Effector memory CD4-positive, alpha-beta T cell (primary cell): ENCODE results near the gene CEP164.

Experiments
- DNase-seq, 3 donors: peaks; one replicate each; pipeline ENCODE4 v3.0.0-alpha.2; 2020
- H3K27ac ChIP-seq: 2 replicates; pipeline ENCODE4 v1.7.0; 2013; ENCODE audit warnings: mild to moderate bottlenecking, low read length, moderate library complexity; ENCODE audit not compliant: insufficient read depth, poor library complexity, severe bottlenecking
- H3K27me3 ChIP-seq: replicated peaks from 2 replicates; pipeline ENCODE4 v1.7.0; 2013; ENCODE audit warnings: mild to moderate bottlenecking, low read length; ENCODE audit not compliant: insufficient read depth, control insufficient read depth, poor library complexity, severe bottlenecking
- H3K36me3 ChIP-seq: 2 replicates; pipeline ENCODE4 v1.7.0; 2013; ENCODE audit warnings: mild to moderate bottlenecking, low read length, moderate library complexity; ENCODE audit not compliant: control insufficient read depth, insufficient read depth
- H3K4me1 ChIP-seq: 2 replicates; pipeline ENCODE4 v1.7.0; 2013; ENCODE audit warnings: low read length, mild to moderate bottlenecking; ENCODE audit not compliant: control insufficient read depth, insufficient read depth, poor library complexity, severe bottlenecking
- H3K4me3 ChIP-seq: 2 replicates; pipeline ENCODE4 v1.7.0; 2013; ENCODE audit warnings: low read length, low read depth, mild to moderate bottlenecking; ENCODE audit not compliant: insufficient read depth, poor library complexity, severe bottlenecking
- H3K9me3 ChIP-seq: 2 replicates; pipeline ENCODE4 v1.7.0; 2013; ENCODE audit warnings: mild to moderate bottlenecking, low read length, moderate library complexity; ENCODE audit not compliant: control insufficient read depth

CEP164 gene

DNA sequence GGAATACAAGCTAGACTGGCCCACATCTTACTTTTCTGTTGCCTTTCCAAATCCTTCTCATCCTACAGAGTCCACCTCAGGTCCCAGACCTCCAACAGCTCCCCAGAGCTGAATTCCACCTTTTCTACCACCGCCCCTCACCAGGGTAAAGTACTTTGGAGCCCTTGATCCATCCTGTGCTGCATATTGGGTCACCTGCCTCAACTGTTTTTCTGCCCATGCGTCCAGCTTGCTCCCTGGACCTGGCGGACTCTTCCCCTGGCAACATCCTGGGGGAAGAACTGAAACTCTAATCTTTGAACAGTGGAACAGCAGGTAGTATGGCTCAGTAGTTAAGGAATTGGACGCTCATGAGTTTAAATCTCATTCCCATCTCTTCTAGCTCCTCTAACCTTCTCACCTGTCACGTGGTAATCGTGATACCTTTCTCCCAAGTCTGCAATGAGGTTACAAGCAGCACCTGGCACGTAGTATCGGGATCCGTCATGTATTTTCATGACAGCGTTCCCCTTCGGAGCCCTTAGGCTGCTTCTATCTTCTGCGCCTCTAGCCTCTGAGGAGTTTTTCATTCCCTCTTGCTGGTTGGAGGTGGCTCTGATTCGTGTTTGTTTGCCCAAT lies 98.1 kb downstream of the CEP164 start:
- no peak for DNase-seq
- H3K4me3 ChIP-seq = no peak overlapping the region
- H3K27ac ChIP-seq = no peak overlapping the region
- no peaks in the 10 kb centered on the region for H3K36me3 ChIP-seq
- no peaks in the 10 kb centered on the region for H3K9me3 ChIP-seq
- peaks cover 5% of the 10 kb centered on the region for H3K4me1 ChIP-seq
- no peaks in the 10 kb centered on the region for H3K27me3 ChIP-seq

- no peaks in the 10 kb centered on the region for H3K36me3 ChIP-seq
- no peaks in the 10 kb centered on the region for H3K27me3 ChIP-seq
- no peak overlapping the region for H3K27ac ChIP-seq
- DNase-seq = peak; percentile 27 to 49 (median 31)
- H3K4me3 ChIP-seq = peak overlapping the region; percentile 8
- peaks cover 5% of the 10 kb centered on the region for H3K4me1 ChIP-seq
- no peaks in the 10 kb centered on the region for H3K9me3 ChIP-seq
Measured at GRCh38 chr11:117426297-117426685, 98.6 kb downstream of the CEP164 start.

DNA sequence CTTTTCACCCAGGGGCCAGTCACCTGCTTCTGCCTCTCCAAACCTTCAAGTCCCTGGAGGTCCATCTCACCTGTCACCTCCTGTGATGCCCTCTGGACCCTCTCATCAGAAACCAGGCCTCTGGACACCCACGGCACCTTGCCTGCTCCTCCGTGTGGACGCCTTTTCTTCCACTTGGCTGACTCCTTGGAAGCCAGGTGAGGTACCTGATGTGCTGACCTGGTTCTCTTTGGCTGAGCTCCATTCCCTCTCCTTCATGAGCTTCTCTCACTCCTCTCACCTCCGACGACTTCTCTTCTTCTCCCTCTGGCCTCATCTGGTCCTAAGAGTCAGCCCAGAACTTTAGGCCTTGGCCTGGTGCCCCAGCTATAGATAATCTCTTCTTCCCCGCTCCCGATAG lies 99.3 kb downstream of the CEP164 start:
- Histone ChIP-seq H3K36me3 (no peaks in the 10 kb centered on the region), H3K27ac (no peak overlapping the region), H3K9me3 (no peaks in the 10 kb centered on the region), H3K4me3 (no peak overlapping the region), H3K4me1 (peaks cover 5% of the 10 kb centered on the region), H3K27me3 (no peaks in the 10 kb centered on the region)
- no peak for DNase-seq

DNA sequence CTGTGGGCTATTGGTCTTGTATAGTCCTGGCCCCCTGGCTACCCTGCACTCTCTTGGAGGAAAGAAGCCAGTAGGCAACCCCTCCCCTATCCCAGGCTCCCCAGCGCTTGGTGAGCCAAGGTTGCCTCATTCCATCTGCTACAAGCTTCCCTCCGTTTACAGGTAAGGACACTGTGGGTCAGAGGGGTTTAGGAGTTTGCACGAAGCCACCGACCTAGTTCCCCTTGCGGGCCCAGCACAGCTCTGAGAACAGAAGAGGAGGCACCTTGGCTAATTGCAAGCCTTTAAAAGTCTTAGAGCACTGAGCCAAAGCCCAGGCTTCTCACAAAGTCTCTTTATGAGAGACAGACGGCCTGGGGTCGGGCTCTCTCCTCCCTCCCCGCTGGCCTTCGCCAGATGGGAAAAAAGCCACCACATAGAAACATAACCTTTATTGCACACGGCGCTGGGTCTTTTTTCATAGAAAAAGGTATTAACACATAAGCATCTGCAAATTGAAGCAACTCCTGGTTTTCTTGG lies 99.8 kb downstream of the CEP164 start:
- no peaks in the 10 kb centered on the region for H3K36me3 ChIP-seq
- no peak overlapping the region for H3K4me3 ChIP-seq
- no peak overlapping the region for H3K27ac ChIP-seq
- H3K9me3 ChIP-seq = no peaks in the 10 kb centered on the region
- no peak for DNase-seq
- no peaks in the 10 kb centered on the region for H3K27me3 ChIP-seq
- H3K4me1 ChIP-seq = peaks cover 5% of the 10 kb centered on the region

DNA sequence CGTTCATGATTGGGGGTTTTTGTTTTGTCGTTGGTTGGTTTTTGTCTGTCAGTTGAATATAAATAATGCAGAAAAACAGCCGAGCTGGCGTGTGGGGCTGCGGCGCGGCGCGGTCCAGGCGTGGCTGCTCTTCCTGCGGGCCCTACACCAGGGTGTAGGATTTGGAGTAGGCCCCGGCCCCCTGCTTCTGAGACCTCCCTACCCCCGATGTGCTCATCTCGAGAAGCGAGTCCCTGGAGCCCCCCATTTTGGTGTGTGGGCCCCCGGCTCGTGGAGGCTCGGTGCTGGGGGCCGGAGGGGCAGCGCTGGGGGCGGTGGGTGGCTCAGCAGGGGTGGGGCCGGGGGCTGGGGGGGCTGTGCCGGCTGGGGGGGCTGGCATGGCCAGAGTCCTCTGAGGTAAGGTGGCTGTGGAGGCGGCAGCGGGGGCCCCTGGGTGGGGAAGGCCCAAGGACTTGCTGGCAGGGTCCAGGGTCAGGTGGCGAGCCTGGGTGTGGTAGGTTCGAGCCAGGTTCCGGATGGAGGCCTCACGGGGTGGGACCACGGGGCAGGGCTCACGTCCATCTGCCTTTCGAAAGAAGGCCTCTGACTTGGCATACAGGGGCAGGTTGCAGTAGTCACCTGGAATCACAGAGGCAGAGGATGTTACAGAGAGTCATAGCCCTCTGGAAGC lies 100.7 kb downstream of the CEP164 start:
- DNase-seq = no peak

DNA sequence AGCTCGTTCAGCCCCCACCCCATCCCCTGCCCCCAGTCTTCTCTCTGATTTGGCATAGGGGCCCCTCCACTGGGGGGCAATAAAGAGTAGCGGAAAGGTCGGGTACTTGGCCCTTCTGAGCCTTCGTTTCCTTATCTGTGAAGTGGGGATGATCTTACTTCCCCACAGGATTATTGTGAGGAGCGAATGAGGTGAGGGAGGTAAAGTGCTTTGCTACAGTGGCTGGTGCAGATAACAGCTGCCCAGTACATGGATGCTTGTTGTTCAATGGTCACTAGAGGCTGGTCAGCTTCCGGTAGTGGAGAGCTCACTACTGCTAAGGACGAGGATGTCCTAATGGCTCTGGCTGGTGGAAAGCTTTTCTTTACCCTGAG lies 101.2 kb downstream of the CEP164 start:
- H3K27me3 ChIP-seq = no peaks in the 10 kb centered on the region
- H3K27ac ChIP-seq = no peak overlapping the region
- H3K9me3 ChIP-seq = no peaks in the 10 kb centered on the region
- no peak overlapping the region for H3K4me3 ChIP-seq
- no peak for DNase-seq
- no peaks in the 10 kb centered on the region for H3K36me3 ChIP-seq
- peaks cover 5% of the 10 kb centered on the region for H3K4me1 ChIP-seq

More for the DNA sequence above, 100.7 kb downstream of the CEP164 start:
- Histone ChIP-seq H3K27me3 (no peaks in the 10 kb centered on the region), H3K4me1 (peaks cover 5% of the 10 kb centered on the region), H3K36me3 (no peaks in the 10 kb centered on the region), H3K27ac (no peak overlapping the region), H3K9me3 (no peaks in the 10 kb centered on the region), H3K4me3 (no peak overlapping the region)

GRCh38 chr11:117430293-117430955 lies 102.8 kb downstream of the CEP164 start:
- DNase-seq = no peak
- Histone ChIP-seq H3K27me3 (no peaks in the 10 kb centered on the region), H3K9me3 (no peaks in the 10 kb centered on the region)

DNA sequence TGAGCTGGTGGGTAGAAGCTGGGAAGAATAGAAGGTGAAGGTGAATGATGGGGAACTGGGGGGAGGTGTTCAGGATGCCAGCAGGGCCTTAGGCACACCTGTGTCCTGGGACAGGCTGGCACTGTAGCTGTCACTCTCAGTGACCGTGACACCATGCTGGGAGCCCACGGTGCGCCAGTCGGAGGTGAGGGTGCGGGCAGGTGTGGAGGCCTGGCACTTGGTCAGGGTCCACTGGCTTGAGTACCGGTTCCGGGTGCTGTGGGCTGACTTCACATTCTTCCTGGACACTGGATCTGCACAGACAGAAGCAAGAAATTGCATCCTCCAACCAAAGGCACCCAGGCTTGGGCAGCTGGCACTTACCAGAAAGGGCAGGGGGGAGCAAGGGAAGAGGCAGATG lies 103.8 kb downstream of the CEP164 start:
- no peaks in the 10 kb centered on the region for H3K36me3 ChIP-seq
- H3K9me3 ChIP-seq = no peaks in the 10 kb centered on the region
- H3K27ac ChIP-seq = no peak overlapping the region
- no peaks in the 10 kb centered on the region for H3K4me1 ChIP-seq
- DNase-seq = no peak
- no peaks in the 10 kb centered on the region for H3K27me3 ChIP-seq
- H3K4me3 ChIP-seq = no peak overlapping the region

More at GRCh38 chr11:117430293-117430955, 102.8 kb downstream of the CEP164 start:
- no peak overlapping the region for H3K27ac ChIP-seq
- H3K4me1 ChIP-seq = peaks cover 5% of the 10 kb centered on the region
- no peaks in the 10 kb centered on the region for H3K36me3 ChIP-seq
- H3K4me3 ChIP-seq = no peak overlapping the region

GRCh38 chr11:117433717-117434116 lies 106.1 kb downstream of the CEP164 start:
- H3K36me3 ChIP-seq = no peaks in the 10 kb centered on the region

GRCh38 chr11:117434481-117434880 lies 106.8 kb downstream of the CEP164 start:
- Histone ChIP-seq H3K27ac (no peak overlapping the region), H3K9me3 (no peaks in the 10 kb centered on the region), H3K27me3 (no peaks in the 10 kb centered on the region), H3K4me1 (no peaks in the 10 kb centered on the region), H3K36me3 (no peaks in the 10 kb centered on the region), H3K4me3 (no peak overlapping the region)
- DNase-seq = no peak

More at GRCh38 chr11:117433717-117434116, 106.1 kb downstream of the CEP164 start:
- Histone ChIP-seq H3K27ac (no peak overlapping the region), H3K27me3 (no peaks in the 10 kb centered on the region), H3K4me3 (no peak overlapping the region), H3K9me3 (no peaks in the 10 kb centered on the region), H3K4me1 (no peaks in the 10 kb centered on the region)
- no peak for DNase-seq
